GM12878 (cell line): ENCODE results near the gene GCSAM. TPM values are rescaled to one million over a fixed set of nuclear protein-coding genes. Genes with fewer than 3 reads are reported as not detected.

ENCODE experiments used
- ATAC-seq: fragments of 200-7000 bp; cut with Tn5 transposase; 3 replicates; pipeline ENCODE4 v1.9.1; 2020; ENCODE audit warnings: mild to moderate bottlenecking, moderate library complexity
- BruUV-seq: library from RNA; stranded (reverse); fragments of 400-500 nt; replicated peaks from 2 replicates; lab custom pipeline; 2021; lab: Mats Ljungman, UMichigan
- CTCF ChIA-PET: fragments of 300-600 bp; sonication (Branson Sonifier 250); formaldehyde crosslinking; extraction: SDS; loops from one replicate; lab custom pipeline; 2021; ENCODE audit warnings: inconsistent platforms; lab: Yijun Ruan, JAX
- POLR2A ChIA-PET: fragments of 350-600 bp; formaldehyde crosslinking; extraction: SDS; loops from one replicate; lab custom pipeline; 2021; ENCODE audit warnings: inconsistent platforms; lab: Charles Lee
- RAD21 ChIA-PET: fragments of 300-600 bp; sonication (Branson Sonifier 250); formaldehyde crosslinking; loops from one replicate; lab custom pipeline; 2023; ENCODE audit warnings: antibody characterized with exemption; ENCODE audit not compliant: unreplicated experiment; lab: Charles Lee
- SMC1A ChIA-PET: fragments of 300-600 bp; sonication (Branson Sonifier 250); formaldehyde crosslinking; loops from one replicate; lab custom pipeline; 2023; ENCODE audit not compliant: unreplicated experiment, uncharacterized antibody; lab: Charles Lee
- DNase-seq: peaks from one replicate; pipeline ENCODE4 v3.0.0-alpha.2; 2011; ENCODE audit warnings: low read depth, low spot score
- FAIRE-seq: peaks from 3 replicates; lab custom pipeline; 2011; peaks lifted over from hg19 to GRCh38; lab: Jason Lieb, UNC
- H2AFZ ChIP-seq: 2 replicates; pipeline ENCODE4 v1.6.0; 2011; ENCODE audit warnings: low read depth, low read length, control low read depth; ENCODE audit not compliant: control insufficient read depth
- H3K27ac ChIP-seq: 2 replicates; pipeline ENCODE4 v1.5.1; 2011; ENCODE audit warnings: control low read depth; ENCODE audit not compliant: control insufficient read depth, insufficient read depth
- H3K27me3 ChIP-seq, 2 experiments: replicated peaks in 1 of 2; 2 replicates each; pipeline versions ENCODE4 v1.6.0 to v1.6.1; 2011; ENCODE audit warnings: low read length in 1 of 2; ENCODE audit not compliant: control insufficient read depth in 2 of 2, insufficient read depth in 2 of 2
- H3K36me3 ChIP-seq, 2 experiments: 2 replicates each; pipeline ENCODE4 v1.5.1; 2011; ENCODE audit warnings: low read length in 1 of 2; ENCODE audit not compliant: control insufficient read depth in 2 of 2, insufficient read depth in 2 of 2
- H3K4me1 ChIP-seq: 2 replicates; pipeline ENCODE4 v1.6.1; 2011; ENCODE audit warnings: mild to moderate bottlenecking, low read length, moderate library complexity, mixed read lengths; ENCODE audit not compliant: control insufficient read depth, insufficient read depth
- H3K4me2 ChIP-seq: 2 replicates; pipeline ENCODE4 v1.6.0; 2011; ENCODE audit warnings: control low read depth; ENCODE audit not compliant: control insufficient read depth, insufficient read depth
- H3K4me3 ChIP-seq: fragments of 200-600 bp; sonication (generic); 2 replicates; pipeline ENCODE4 v1.5.1; 2016
- H3K79me2 ChIP-seq: 2 replicates; pipeline ENCODE4 v1.6.0; 2011; ENCODE audit warnings: low read length; ENCODE audit not compliant: control insufficient read depth, insufficient read depth
- H3K9ac ChIP-seq: 2 replicates; pipeline ENCODE4 v1.8.0; 2011; ENCODE audit warnings: low read length, control low read depth, mixed read lengths; ENCODE audit not compliant: control insufficient read depth, insufficient read depth
- H3K9me3 ChIP-seq: replicated peaks from 3 replicates; pipeline ENCODE4 v1.5.1; 2011; ENCODE audit warnings: mild to moderate bottlenecking, low read length; ENCODE audit not compliant: control insufficient read depth, insufficient read depth
- H4K20me1 ChIP-seq: 2 replicates; pipeline ENCODE4 v1.6.0; 2011; ENCODE audit not compliant: control insufficient read depth, insufficient read depth
- KAT2A ChIP-seq: conservative IDR thresholded peaks from 2 replicates; pipeline ENCODE4 v1.6.1; 2011; ENCODE audit warnings: low read depth, low read length; ENCODE audit not compliant: control insufficient read depth
- RAD51 ChIP-seq: fragments of 450-650 bp; IDR thresholded peaks from 2 replicates; pipeline ENCODE4 v1.6.1; 2016; ENCODE audit warnings: moderate library complexity, mild to moderate bottlenecking, inconsistent platforms
- SMARCA5 ChIP-seq: fragments of 450-650 bp; IDR thresholded peaks from 2 replicates; pipeline ENCODE4 v1.6.1; 2017; ENCODE audit warnings: mild to moderate bottlenecking
- SRF ChIP-seq, 2 experiments: IDR thresholded peaks; 2 replicates each; pipeline ENCODE4 v1.6.1; 2011; ENCODE audit warnings: low read depth in 2 of 2, low read length in 2 of 2, mild to moderate bottlenecking in 1 of 2, moderate library complexity in 1 of 2
- WGBS: methylation state at CpG from one replicate; pipeline ENCODE4 v1.1.6; 2016; ENCODE audit warnings: low lambda C conversion rate; ENCODE audit not compliant: insufficient replicate concordance, insufficient coverage; ENCODE audit errors: missing lambda C conversion rate; 5-methylcytosine and 5-hydroxymethylcytosine counted together
- in situ Hi-C: fragments of 300-500 bp; cut with MboI; formaldehyde crosslinking; loops from 9 replicates; pipeline ENCODE4 v1.14.3; 2018; ENCODE audit warnings: mixed read lengths
- intact Hi-C: fragments of 100-400 bp; cut with micrococcal nuclease; formaldehyde crosslinking; loops from one replicate; pipeline ENCODE4 v1.14.2; 2022; ENCODE audit not compliant: unreplicated experiment
- polyA plus RNA-seq, 11 experiments: library from polyadenylated mRNA; depleted of rRNA in 4 of 11; unstranded in 6 of 11; stranded (reverse) in 5 of 11; fragments of >200 nt; fragmentation: Nextera tagmentation in 4 of 11; fragmentation: Illumina TruSeq in 1 of 11; extraction: Ambion mirVana in 4 of 11; extraction: Trizol in 1 of 11; gene quantifications; 1 replicate in 1 of 11; 2 replicates in 10 of 11; pipeline versions ENCODE4 v1.2.1 to v1.2.3, GENCODE V29; 2011 to 2016; ENCODE audit warnings: inconsistent platforms in 2 of 11, missing spikeins in 2 of 11, low read depth in 1 of 11
- total RNA-seq, 4 experiments: library from RNA; depleted of rRNA in 3 of 4; stranded (reverse); fragments of >200 nt in 3 of 4; fragmentation: Illumina TruSeq in 1 of 4; extraction: Trizol in 1 of 4; gene quantifications; 2 replicates each; pipeline versions ENCODE4 v1.2.1 to v1.2.3, GENCODE V29; 2013 to 2021
- TF ChIP-seq, protein P1 (sequence below): fragments of 450-650 bp; IDR thresholded peaks from 2 replicates; pipeline ENCODE4 v1.6.1; 2018; ENCODE audit warnings: borderline replicate concordance, mild to moderate bottlenecking; ENCODE audit not compliant: partially characterized antibody
- TF ChIP-seq, protein P2 (sequence below), 3 experiments: IDR thresholded peaks in 2 of 3; conservative IDR thresholded peaks in 1 of 3; 2 replicates each; pipeline ENCODE4 v1.5.1; 2011; ENCODE audit warnings: low read depth in 3 of 3, low read length in 3 of 3, mild to moderate bottlenecking in 3 of 3, control low read depth in 2 of 3, moderate library complexity in 2 of 3, inconsistent platforms in 1 of 3, mixed read lengths in 1 of 3; ENCODE audit not compliant: control insufficient read depth in 2 of 3, insufficient read depth in 1 of 3; ENCODE audit errors: extremely low read depth in 1 of 3

Gene GCSAM
- total and polyA plus RNA-seq, 10 of the 15 experiments (the other 5 are each of a cell fraction or from before 2014, with no cell fraction given) = 81.5 to 407 (median 107) TPM

DNA sequence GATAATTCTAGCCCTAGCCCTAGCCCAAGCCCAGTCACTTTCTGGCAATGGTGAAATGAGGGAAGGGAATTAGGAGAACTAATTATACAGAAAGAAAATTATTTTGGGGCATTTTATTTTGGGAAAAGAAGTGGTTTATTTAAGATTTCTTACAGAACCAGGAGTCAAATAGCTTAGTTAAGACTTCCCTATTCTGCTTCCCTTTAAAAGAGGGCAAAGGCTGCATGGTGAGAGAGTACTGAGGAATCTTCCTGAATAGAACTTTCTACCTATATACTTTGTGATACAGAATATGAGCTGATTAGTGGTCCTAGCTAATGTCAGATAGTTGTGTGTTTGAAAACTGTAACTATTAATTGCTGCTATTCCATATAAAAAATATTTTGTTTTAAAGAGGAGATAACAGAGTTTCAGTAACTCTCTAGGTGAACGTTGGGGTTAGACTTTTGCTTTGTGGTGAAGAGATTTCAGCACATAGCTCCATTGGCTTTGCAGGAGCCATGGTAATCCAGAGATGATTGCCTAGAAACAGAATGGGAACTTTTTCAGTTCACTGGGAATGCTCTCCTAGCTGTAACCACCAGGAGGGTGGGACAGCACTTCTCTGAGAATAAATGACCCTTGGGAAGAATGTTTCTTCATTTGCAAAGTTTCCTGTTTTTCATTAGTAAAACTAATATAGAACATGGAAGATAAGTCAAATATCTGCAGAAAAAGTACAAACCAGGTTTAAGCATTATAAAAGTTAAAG, 5.3 kb upstream of the GCSAM start:
- H3K4me1 ChIP-seq = peaks cover 46% of the 10 kb centered on the region
- BruUV-seq = no TSS peak
- ChIA-PET SMC1A (interaction anchor here (0.8 to 18.5 kb wide), 40 partner anchors 9 to 596 kb away, joined by 3 to 489 read pairs (median 5); partner anchors contain the start of genes BTLA, CD200 and SLC9C1), POLR2A (interaction anchor here (0.5 to 4.5 kb wide), 11 partner anchors 11 to 420 kb away, joined by 3 to 21 read pairs (median 3); partner anchors contain the start of gene BTLA), RAD21 (interaction anchor here (1.0 to 17.9 kb wide), 28 partner anchors 11 to 424 kb away, joined by 3 to 457 read pairs (median 6); partner anchors contain the start of genes ATG3, CD200, SLC35A5 and SLC9C1), CTCF (interaction anchor here (0.7 to 18.1 kb wide), 29 partner anchors 13 to 841 kb away, joined by 3 to 226 read pairs (median 6); partner anchors contain the start of genes BTLA, CD200 and SLC9C1)
- no peak overlapping the region for H3K9ac ChIP-seq
- in situ Hi-C loops (loop anchor here (5.0 kb wide), 1 partner anchor 154 kb away; the partner anchor contains the start of gene SLC9C1), intact Hi-C loops (loop anchor here (10.0 kb wide), 1 partner anchor 356 kb away; the partner anchor contains the start of gene BTLA)
- H3K79me2 ChIP-seq = peaks cover 18% of the 10 kb centered on the region
- H3K4me3 ChIP-seq = no peak overlapping the region
- no peak for FAIRE-seq
- TF ChIP-seq, protein P1, sequence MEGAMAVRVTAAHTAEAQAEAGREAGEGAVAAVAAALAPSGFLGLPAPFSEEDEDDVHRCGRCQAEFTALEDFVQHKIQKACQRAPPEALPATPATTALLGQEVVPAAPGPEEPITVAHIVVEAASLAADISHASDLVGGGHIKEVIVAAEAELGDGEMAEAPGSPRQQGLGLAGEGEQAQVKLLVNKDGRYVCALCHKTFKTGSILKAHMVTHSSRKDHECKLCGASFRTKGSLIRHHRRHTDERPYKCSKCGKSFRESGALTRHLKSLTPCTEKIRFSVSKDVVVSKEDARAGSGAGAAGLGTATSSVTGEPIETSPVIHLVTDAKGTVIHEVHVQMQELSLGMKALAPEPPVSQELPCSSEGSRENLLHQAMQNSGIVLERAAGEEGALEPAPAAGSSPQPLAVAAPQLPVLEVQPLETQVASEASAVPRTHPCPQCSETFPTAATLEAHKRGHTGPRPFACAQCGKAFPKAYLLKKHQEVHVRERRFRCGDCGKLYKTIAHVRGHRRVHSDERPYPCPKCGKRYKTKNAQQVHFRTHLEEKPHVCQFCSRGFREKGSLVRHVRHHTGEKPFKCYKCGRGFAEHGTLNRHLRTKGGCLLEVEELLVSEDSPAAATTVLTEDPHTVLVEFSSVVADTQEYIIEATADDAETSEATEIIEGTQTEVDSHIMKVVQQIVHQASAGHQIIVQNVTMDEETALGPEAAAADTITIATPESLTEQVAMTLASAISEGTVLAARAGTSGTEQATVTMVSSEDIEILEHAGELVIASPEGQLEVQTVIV = no peak
- TF ChIP-seq SRF (IDR thresholded peaks at IDR 0.05; ENCODE audit: low read depth in 2 of 2, low read length in 2 of 2) (no peak), KAT2A (no peak), RAD51 (no peak), SMARCA5 (no peak)
- TF ChIP-seq, protein P2, sequence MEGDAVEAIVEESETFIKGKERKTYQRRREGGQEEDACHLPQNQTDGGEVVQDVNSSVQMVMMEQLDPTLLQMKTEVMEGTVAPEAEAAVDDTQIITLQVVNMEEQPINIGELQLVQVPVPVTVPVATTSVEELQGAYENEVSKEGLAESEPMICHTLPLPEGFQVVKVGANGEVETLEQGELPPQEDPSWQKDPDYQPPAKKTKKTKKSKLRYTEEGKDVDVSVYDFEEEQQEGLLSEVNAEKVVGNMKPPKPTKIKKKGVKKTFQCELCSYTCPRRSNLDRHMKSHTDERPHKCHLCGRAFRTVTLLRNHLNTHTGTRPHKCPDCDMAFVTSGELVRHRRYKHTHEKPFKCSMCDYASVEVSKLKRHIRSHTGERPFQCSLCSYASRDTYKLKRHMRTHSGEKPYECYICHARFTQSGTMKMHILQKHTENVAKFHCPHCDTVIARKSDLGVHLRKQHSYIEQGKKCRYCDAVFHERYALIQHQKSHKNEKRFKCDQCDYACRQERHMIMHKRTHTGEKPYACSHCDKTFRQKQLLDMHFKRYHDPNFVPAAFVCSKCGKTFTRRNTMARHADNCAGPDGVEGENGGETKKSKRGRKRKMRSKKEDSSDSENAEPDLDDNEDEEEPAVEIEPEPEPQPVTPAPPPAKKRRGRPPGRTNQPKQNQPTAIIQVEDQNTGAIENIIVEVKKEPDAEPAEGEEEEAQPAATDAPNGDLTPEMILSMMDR (IDR thresholded peaks at IDR 0.05 in 2 of 3, conservative IDR thresholded peaks at IDR 0.05 in 1 of 3; ENCODE audit: control insufficient read depth in 2 of 3, extremely low read depth in 1 of 3, insufficient read depth in 1 of 3, low read depth in 3 of 3, low read length in 3 of 3) = no peak
- peak overlapping the region; percentile 76 for H2AFZ ChIP-seq
- no peaks in the 10 kb centered on the region; the same call in 2 of the 3 replicates for H3K9me3 ChIP-seq
- ATAC-seq = no peak
- no peaks in the 10 kb centered on the region for H3K27me3 ChIP-seq
- no peak overlapping the region for H3K27ac ChIP-seq
- no peaks in the 10 kb centered on the region for H4K20me1 ChIP-seq
- no peaks in the 10 kb centered on the region for H3K36me3 ChIP-seq
- DNase-seq = no peak
- H3K4me2 ChIP-seq = no peak overlapping the region
- WGBS = 0% methylated on average over 1 of the region's 1 CpG
